Stimulated activated CD4-positive, alpha-beta T cell treated with anti-CD3 and anti-CD28 coated beads, TNF-alpha, amount 100 ng/mL, for 1 hour (primary cell): Measurements from ENCODE around the gene DLX5.

Experiments
- DNase-seq, 3 donors: peaks; one replicate each; pipeline ENCODE4 v3.0.0-alpha.2; 2020; ENCODE audit warnings: low read depth in 3 of 3, low spot score in 1 of 3

DLX5 gene

GRCh38 chr7:97006055-97006815, 18.4 kb downstream of the DLX5 start:
- no peak for DNase-seq

- no peak for DNase-seq
Observed at GRCh38 chr7:97005183-97006054, 19.2 kb downstream of the DLX5 start, which contains the start of gene DLX6. DLX6 (plus strand) TSS chr7:97005553; CDS start chr7:97005978, 425 bp downstream.

GRCh38 chr7:97004247-97005182, 20.1 kb downstream of the DLX5 start:
- DNase-seq = no peak

- no peak for DNase-seq
Observed at GRCh38 chr7:97003262-97004246, 21.1 kb downstream of the DLX5 start.

- no peak for DNase-seq
Observed at GRCh38 chr7:97002555-97003261, 21.9 kb downstream of the DLX5 start.

- no peak for DNase-seq
Observed at GRCh38 chr7:97001656-97002554, 22.7 kb downstream of the DLX5 start.

GRCh38 chr7:97001221-97001620, 23.4 kb downstream of the DLX5 start:
- no peak for DNase-seq

GRCh38 chr7:96998744-96999143, 25.9 kb downstream of the DLX5 start:
- DNase-seq = no peak

- DNase-seq = no peak
Observed at GRCh38 chr7:96998333-96998732, 26.3 kb downstream of the DLX5 start.

GRCh38 chr7:96997512-96998032, 27.1 kb downstream of the DLX5 start:
- no peak for DNase-seq

- DNase-seq = no peak
Observed at GRCh38 chr7:96996958-96997511, 27.6 kb downstream of the DLX5 start.

GRCh38 chr7:96996111-96996957, 28.3 kb downstream of the DLX5 start:
- no peak for DNase-seq

- DNase-seq = no peak
Observed at GRCh38 chr7:96995406-96996110, 29.1 kb downstream of the DLX5 start.

- no peak for DNase-seq
Observed at GRCh38 chr7:96993980-96994379, 30.7 kb downstream of the DLX5 start.

- DNase-seq = no peak
Observed at GRCh38 chr7:96993094-96993865, 31.4 kb downstream of the DLX5 start.
